GM19035 (cell line): ENCODE measurements around the gene DENND1B.
A peak's percentile ranks its signal among the peaks of the same experiment; 100 is the strongest.
"Not testable (repeated sequence)": the region's sequence is repeated elsewhere in the genome, so short reads cannot be mapped to it uniquely, and the experiment has no call there.

Source experiments
- ATAC-seq: cut with Tn5 transposase; IDR thresholded peaks from one replicate; pipeline ENCODE4 v1.9.1; 2021; ENCODE audit not compliant: unreplicated experiment

The DENND1B gene

DNA sequence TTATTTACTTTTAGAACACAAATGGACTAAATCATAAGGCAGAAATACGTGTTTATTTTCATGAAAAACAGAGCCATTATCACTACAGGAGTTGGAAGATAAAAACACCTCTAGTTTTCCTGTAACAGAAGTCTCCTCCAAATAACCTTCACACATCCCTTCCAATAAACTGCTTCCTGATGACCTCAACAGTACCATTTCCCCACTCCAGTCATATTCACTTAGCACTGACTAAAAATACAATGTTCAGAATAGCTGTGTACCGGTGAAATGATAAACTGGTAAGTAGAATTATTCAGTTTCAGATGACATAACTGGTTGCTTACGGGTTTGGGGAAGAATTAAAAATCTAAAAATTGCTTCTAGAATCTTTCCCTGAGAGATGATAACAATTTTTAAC is 137.9 kb downstream of the DENND1B start:
- ATAC-seq, result no peak

DNA sequence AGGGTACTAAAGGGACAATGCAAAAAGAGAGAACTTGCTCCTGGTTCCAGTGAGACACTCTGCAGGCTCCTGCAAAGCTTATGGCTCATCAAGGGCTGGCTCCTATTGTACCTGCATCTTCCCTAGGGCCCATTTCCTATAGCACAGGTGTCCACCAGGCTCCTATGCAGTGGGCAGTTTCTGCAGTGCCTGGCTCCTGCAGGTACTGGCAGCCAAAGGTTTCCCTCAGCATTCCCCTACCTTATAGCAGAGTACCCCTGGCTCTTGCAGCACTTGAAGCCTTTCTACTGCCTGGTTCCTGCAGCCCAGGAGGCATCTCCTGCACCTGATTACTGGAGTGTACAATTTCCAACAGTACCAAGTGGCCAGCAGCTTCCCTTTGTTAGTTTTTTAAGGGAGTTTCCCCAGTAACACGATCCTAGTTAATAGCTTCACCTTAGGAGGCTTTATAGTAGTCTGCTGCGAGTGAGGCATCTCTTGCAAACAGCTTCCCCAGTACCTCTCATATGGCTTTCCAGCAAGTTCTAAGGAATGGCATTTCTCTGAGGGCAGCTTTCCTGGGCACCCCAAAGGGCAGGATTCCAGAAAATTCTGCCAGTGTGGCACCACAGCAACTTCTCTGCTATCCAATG is 141.7 kb downstream of the DENND1B start:
- no peak for ATAC-seq

DNA sequence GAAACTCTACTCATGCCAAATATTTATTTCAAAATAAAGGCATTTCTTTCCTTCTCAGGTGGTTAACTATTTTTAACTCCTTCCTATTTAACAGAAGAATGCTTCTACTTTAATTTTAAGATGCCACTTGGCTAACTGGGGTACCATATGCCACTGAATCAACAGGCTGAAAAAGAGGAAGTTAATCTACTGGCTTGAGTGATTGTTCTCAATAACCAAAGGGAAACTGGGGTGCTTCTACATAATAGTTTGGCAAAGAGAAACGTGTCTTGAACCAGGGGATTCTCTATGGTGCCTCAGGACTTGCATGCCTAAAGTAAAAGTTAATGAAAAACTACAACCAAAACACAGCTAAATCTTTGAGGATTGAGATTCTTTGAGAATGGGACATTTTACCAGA is 142.6 kb downstream of the DENND1B start:
- no peak for ATAC-seq

DNA sequence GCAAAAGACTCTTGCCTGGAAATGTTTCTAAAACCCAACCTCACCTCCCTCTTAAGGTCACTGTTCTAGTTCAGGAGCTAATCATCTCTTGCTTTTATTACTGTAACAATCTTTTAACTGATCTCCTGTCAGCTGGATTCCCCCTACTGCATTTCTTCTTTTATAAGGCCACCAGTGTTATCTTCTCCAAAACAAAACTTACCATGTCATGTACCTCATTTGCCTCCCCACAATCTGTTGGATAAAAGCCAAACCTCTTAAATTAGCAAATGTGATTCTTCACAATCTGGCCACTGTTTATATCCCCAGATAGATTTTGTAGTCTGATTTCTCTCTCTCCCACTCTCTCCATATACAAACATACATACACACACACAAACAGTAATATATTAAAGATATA is 143.3 kb downstream of the DENND1B start:
- ATAC-seq, result no peak

DNA sequence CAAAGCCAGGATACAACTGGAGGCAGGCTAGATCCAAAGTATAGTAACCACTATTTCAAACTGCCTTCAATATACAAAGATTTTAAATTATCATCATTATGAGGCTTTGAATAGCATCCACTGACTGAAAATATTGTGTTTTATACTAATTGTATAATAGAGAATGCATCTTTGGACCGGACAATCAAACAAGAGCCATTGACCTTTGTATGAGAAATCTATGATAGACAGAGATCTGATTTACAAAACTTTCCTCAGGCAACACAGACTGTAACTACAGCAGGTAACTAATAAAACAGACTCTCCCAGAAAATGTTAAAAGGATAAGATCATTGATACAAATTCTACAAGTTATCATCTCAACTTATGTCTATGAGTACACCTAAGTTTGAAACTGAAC is 152.9 kb downstream of the DENND1B start:
- no peak for ATAC-seq

DNA sequence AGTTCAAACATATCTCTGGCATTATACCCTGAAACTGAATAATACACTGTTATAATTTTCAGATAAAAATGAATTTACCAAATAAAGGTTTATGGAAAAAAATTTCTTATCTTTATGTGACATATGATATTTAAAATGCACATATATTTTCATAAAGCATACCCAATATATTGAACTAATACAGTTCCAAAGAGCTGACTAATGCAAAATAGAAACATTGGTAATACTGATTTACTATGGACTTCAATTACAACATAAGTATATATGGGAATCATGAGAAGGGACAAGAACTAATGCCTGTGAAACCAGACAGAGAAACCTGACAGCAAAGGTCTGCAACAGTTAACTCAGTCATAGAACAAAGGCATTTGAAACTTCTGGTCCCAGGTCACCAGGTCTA is 153.5 kb downstream of the DENND1B start:
- no peak for ATAC-seq

DNA sequence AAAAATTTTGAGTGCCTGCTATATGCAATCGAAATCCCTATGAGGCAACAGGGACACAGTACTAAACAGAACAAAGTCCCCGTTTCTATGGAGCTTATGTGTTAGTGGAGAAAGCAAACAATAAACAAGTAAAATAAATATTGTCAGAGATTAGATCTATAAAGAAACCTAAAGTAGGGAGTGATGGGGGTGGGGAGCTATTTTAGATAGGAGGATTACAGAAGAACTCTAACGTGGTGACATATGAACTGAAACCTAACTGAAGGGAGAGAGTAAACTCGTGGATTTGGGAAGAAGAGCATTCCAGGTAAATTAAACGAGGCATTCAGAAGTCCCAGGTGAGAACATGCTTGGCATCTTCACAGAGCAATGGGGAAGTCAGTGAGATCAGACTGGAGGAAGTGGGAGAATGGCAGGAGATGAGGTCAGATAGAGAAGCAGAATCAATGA is 154.5 kb downstream of the DENND1B start:
- ATAC-seq, result no peak

DNA sequence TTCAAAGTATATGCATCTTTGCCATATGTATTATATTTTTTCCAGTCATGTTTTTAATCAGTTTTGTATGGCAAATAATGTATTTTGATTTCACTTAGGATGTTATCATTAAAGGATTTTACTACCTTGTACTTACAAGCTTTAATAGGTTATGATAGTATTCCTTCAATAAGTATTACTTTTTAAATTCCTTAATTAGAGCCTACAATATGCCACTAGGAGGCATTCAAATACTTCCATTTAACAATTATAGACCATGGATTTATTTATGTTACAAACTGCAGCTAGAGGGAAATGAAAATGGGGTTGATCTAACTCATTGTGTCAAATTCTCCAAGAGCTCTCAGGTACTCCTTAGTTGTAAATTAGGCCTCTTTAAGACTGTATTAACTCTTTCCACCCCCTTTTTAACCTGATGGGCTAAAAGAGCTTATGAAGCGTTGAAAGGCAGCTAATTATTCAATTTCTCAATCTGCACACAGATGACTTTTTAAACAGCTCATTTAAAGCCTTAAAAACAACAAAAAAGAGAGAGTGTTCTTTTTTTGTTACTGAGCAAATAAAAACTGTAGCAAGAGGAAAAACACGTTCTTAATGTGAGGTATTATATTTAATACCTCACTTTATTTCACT is 156.2 kb downstream of the DENND1B start:
- no peak for ATAC-seq

DNA sequence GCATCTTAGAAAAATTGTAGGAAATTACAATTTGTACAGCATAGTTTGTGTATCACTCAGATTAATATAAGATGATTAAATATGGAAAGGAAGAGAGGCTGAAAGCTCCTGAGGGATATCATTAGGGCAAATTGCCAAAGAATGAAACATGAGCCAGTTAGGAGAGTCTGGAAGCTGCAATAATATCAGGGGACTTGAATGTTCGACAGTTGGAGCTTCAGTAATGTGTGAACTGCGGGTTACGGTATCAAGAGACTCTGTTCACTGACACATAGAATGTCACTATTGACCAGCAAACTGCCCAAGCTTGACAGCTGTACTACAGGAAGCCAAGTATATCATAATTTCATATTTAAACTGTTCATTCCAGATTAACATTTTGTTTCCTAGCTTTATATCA is 157.2 kb downstream of the DENND1B start:
- no peak for ATAC-seq

DNA sequence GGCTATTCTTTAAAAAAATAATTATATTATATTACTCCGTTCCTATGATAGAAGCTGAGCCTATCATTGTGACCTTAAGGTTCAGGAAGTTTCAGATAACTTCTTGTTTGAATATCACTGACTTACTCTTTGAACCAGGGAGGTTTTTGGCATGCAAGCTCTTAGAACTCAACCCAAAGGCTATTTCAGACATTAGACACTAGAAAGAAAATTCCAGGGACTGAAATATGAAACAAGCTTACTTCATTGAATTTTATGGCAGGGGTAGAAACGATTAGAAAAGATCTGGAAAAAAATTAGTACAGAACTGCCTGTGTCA is 159.6 kb downstream of the DENND1B start:
- no peak for ATAC-seq

DNA sequence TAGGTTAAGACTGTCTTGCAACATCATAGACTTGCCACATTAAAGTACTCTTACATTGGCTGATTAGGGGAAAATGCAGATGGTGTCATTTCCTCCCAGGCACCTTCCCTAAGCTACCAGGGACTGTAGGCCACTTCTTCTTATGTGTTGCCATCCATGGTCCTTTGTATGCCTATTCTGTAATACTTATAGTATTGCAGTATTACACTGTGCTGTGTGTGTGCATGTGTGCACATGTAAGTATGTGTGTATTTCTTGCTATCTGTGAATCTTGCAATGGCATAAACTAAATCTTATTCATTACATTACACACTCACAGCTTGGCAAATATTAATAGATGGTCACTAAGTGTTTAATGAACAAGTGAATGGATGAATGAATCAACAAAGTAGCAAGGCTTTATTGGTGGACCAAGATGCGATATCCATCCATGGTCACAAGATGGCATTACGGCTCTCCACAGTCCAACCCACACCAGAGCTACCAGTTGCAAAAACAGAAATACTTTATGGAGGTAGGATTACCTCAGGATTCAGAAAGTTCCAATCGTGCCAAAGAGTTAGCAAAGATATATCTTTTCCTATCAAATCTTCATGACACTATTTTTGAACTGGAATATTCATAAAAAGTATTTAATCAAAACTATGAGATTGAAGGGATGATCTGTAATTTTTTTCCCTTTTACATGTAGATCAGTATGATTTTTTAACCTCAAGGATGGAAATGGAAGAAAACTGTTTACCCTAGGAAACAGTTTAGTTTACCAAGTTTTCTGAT is 160.2 kb downstream of the DENND1B start:
- ATAC-seq, result peak; percentile 72

DNA sequence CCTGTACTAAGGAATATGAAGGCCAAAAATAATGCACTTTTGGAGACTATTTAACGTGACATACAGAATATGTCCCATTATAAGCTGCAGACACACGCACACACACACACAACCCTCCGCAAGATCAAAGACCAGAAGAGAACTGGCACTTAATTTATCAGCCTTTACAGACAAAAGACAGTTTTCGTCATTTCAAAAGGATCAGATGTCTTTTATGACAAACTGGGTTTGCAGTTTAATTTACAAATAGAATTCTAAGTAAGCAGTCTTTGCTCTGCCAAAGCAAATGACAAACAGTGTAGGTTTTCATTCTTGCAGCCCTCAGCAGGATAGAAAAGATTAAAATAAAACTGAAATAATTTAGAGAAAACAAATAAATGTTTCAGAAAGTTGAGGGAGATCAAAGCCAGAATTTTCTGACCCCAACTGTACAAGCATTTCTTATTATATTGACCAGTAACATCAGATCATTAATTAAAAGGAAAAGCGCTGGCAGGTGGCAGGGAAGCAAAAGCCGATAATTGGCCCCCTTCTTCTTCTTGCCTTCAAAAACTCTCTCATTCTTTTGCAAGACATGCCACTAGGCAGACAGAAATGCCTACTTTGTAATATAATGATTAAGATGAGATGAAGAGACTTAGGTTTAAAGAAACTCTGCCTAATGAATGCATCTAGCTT is 169.0 kb downstream of the DENND1B start:
- ATAC-seq, result no peak

DNA sequence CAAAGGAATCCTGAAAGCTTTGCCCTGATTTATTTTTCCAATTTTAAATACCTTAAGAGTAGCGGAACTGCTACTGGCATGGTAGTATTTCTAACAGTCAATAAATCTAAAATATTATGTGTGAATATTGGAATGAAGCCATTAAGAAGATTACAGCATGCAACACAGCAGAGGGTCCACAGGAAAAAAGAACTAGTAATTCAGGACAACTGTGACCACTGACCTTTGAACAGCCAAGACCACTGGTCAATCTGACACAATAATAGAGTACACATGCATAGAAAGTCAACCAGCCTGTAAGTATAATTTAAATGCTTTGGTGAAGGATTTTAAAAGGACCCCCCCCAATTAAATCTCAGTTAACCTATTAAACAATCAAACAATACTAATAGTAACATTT is 171.0 kb downstream of the DENND1B start:
- no peak for ATAC-seq

DNA sequence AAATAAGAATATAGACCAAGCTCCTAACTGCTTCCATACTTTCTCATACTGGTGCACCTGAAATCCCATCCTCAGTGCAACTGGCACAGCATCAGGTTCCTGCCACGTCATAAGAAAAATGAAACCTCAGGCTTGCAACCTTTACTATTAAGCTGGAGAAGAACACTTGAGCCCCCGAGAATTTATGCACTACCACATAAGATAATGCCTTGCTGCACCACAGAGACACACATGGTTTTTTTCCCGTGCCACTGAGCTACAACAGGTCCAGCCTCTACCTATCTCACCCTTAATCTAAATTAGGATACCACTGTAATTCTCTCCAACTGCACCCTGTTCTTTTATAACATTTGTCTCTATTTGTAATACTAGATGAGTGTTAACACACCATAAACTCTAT is 174.5 kb downstream of the DENND1B start:
- ATAC-seq, result no peak

DNA sequence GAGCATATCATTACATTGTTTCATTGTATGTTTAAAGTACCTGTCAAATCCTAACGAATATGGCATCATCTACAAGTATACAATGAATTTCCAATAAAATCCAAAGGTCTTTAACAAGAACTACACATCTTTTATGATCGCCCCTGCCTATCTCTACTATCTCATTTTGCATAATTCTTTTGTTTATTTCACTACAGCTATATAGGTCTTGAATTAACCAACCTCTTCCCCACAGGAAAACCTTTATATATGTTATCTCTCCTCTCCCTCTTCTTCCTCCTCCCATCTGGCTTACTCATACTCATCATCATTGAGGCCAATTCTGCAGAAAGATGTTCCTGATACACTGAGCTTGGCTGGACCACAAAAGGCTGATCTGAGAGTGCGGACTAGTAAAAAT is 175.5 kb downstream of the DENND1B start:
- no peak for ATAC-seq

DNA sequence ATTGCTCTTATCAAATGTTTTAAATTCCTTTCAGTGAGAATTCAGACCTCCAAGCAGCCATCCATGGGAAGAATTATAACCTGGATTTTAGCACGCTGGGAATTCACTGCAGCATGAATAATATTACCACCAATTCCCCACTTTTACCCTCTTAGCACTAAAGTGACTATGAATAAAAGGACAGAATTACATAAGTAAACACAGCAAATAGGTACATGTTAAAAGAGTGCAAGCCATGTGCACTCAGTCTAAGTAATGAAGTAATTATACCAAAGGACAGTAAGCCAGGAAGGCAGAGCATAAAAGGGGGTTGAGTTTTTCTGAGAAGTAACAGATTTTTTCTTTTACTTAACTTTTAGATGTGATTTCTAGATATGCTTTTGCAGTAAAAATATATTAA is 176.3 kb downstream of the DENND1B start:
- ATAC-seq, result no peak

DNA sequence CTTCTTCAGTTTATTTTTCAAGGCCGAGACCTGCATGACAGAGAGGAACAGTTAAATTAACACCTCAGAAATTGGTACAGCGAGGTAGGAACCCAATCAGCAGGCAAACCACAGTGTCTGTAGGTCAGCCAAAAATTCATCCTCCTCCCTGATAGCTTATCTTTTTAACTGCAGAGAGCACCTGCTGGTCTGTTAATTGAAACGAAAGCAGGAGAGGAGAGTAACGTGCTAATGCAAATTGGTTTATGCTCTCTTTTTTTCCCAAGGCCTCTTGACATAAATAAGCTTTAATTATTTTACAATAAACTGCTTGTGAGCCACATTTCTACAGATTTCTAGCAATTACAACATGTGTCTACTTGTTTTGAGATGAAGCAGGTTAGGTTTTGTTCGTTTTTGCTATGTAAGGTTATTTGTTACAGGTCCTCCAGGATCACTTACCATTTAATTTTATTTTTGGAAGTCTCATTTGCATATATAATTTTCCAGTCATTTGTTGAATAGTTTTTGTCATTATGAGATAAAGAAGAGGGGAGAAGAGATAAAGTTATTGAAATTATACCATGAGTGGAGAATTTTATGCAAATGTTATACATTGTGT is 179.9 kb downstream of the DENND1B start:
- no peak for ATAC-seq

DNA sequence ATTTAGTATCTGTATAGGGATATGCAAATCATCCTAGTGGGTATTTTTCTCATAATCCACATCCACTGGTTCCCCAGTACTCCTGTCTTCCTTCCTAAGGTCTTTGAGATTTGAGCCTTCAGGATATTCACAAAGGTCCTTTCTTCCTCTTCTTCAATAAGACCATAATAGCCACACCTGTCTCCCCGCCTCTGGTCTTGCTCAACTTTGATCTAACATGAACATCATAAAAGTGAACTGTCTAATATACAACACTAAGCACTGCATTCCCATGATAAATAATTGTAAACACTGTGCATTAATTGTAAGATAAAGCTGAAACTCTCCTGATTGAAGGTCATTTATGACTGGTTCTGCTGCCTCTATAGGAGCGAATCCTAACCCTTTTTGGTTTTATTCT is 184.6 kb downstream of the DENND1B start:
- no peak for ATAC-seq

DNA sequence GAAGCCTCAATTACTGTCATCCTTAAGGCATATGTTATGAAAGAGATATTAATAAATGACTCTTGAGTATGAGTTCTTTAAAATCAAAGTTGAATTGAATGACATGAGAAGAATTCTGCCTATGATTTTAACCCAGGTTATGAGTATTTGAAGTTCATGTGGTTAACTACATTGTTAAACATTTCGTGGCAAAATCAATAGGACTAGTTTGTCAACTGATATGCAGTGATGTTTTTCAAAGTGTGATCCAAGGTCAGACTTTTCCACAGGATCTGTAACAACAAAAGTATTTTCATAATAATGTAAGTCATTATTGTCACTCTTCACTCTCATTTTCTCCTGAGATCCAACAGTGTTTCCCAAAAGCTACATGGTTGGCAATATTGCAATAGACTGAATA is 189.5 kb downstream of the DENND1B start:
- no peak for ATAC-seq

DNA sequence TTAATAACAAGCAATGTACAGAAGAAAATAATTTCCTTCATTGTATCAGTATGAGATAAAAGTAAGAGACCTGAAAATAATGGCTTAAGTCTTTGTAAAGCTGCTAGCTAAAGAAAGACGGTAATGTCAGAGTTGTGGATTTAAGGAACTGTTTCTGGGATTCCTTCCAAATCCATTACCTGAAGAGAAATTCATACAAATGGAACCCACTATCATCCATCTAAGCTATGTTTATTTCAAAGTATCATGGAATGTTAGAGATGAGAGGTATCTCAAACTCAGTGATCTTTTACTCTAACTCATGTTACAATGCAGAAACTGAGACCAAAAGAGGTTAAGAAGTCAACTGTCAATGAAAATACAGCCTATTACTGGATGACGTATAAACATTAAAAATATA is 197.7 kb downstream of the DENND1B start:
- no peak for ATAC-seq

DNA sequence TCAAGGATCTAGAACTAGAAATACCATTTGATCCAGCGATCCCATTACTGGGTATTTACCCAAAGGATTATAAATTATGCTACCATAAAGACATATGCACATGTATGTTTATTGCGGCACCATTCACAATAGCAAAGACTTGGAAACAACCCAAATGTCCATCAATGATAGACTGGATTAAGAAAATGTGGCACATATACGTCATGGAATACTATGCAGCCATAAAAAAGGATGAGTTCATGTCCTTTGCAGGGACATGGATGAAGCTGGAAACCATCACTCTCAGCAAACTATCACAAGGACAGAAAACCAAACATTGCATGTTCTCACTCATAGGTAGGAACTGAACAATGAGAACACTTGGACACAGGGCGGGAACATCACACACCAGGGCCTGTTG is 199.7 kb downstream of the DENND1B start:
- ATAC-seq, result not testable (repeated sequence)

DNA sequence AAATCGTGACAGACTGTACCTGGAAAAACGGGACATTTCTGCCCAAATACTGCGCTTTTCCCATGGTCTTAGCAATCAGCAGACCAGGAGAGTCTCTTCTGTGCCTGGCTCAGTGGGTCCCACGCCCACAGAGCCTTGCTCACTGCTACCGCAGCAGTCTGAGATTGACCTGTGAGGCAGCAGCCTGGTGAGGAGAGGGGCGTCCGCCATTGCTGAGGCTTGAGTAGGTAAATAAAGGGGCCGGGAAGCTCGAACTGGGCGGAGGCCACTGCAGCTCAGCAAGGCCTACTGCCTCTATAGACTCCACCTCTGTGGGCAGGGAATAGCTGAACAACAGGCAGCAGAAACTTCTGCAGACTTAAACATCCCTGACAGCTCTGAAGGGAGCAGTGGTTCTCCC is 203.1 kb downstream of the DENND1B start:
- no peak for ATAC-seq
